ENCODE data around the gene EXOG. TPM values are rescaled to one million over a fixed set of nuclear protein-coding genes. Genes with fewer than 3 reads are reported as not detected.

Gene EXOG
- total and polyA plus RNA-seq, 10 of the 15 experiments (the other 5 are each of a cell fraction or from before 2014, with no cell fraction given) = 7.8 to 20.9 (median 19.6) TPM

GRCh38 chr3:38488949-38489348 lies 7.2 kb upstream of the EXOG start:
- Histone ChIP-seq H3K79me2 (ENCODE audit: control insufficient read depth, insufficient read depth, low read length) (no peaks in the 10 kb centered on the region), H2AFZ (ENCODE audit: control insufficient read depth, low read depth, low read length) (no peak overlapping the region), H3K27me3 (replicated peaks in 1 of 2; ENCODE audit: control insufficient read depth in 2 of 2, insufficient read depth in 2 of 2, low read length in 1 of 2) (no peaks in the 10 kb centered on the region), H3K4me2 (ENCODE audit: control insufficient read depth, insufficient read depth) (no peak overlapping the region), H3K4me3 (no peak overlapping the region), H3K27ac (ENCODE audit: control insufficient read depth, insufficient read depth) (no peak overlapping the region), H3K9me3 (replicated peaks; ENCODE audit: control insufficient read depth, insufficient read depth, low read length) (no peaks in the 10 kb centered on the region), H3K9ac (ENCODE audit: control insufficient read depth, insufficient read depth, low read length) (no peak overlapping the region), H4K20me1 (ENCODE audit: control insufficient read depth, insufficient read depth) (no peaks in the 10 kb centered on the region), H3K4me1 (ENCODE audit: control insufficient read depth, insufficient read depth, low read length) (peaks cover 9% of the 10 kb centered on the region), H3K36me3 (ENCODE audit: control insufficient read depth in 2 of 2, insufficient read depth in 2 of 2, low read length in 1 of 2) (no peaks in the 10 kb centered on the region)
- WGBS (ENCODE audit: insufficient coverage, insufficient replicate concordance, low lambda C conversion rate, missing lambda C conversion rate) = 71% methylated on average over 2 of the region's 2 CpGs
- no peak for ATAC-seq
- SMC1A ChIA-PET (ENCODE audit: uncharacterized antibody, unreplicated experiment) = interaction anchor here (2.8 kb wide), 1 partner anchor 9 kb away, joined by 6 read pairs; no protein-coding TSS in a partner anchor
- RAD21 ChIA-PET (ENCODE audit: unreplicated experiment) = no interaction called here
- in situ Hi-C loops (cut with MboI) = no loop called here
- no TSS peak for BruUV-seq (replicated peaks)
- FAIRE-seq = no peak
- intact Hi-C loops (cut with micrococcal nuclease; ENCODE audit: unreplicated experiment) = no loop called here
- DNase-seq (ENCODE audit: low read depth, low spot score) = no peak
- CTCF ChIA-PET = interaction anchor here (1.1 to 1.4 kb wide), 2 partner anchors 9 to 33 kb away, joined by 5 to 8 read pairs; no protein-coding TSS in a partner anchor
- POLR2A ChIA-PET = no interaction called here
- TF ChIP-seq BHLHE40 (IDR thresholded peaks at IDR 0.05; ENCODE audit: borderline replicate concordance in 1 of 2, low read depth in 2 of 2, low read length in 1 of 2) (no peak), WRNIP1 (IDR thresholded peaks at IDR 0.05; ENCODE audit: borderline replicate concordance, low read depth, low read length) (no peak), BMI1 (IDR thresholded peaks at IDR 0.05; ENCODE audit: borderline replicate concordance) (no peak), LARP7 (IDR thresholded peaks at IDR 0.05) (no peak), TAF1 (IDR thresholded peaks at IDR 0.05; ENCODE audit: borderline replicate concordance, low read depth, low read length) (no peak), ELK1 (IDR thresholded peaks at IDR 0.05; ENCODE audit: low read depth, low read length) (no peak), HDGF (IDR thresholded peaks at IDR 0.05) (no peak), ZBTB11 (CRISPR knock-in tag; IDR thresholded peaks at IDR 0.05) (no peak), NR2C2 (IDR thresholded peaks at IDR 0.05; ENCODE audit: borderline replicate concordance, control insufficient read depth, insufficient read length, low read depth) (no peak), ZNF274 (IDR thresholded peaks at IDR 0.05; ENCODE audit: insufficient read depth, insufficient read length) (no peak), CBX5 (IDR thresholded peaks at IDR 0.05; ENCODE audit: low read depth) (no peak), CREM (IDR thresholded peaks at IDR 0.05; ENCODE audit: low read depth) (no peak), TBL1XR1 (IDR thresholded peaks at IDR 0.05; ENCODE audit: low read depth, low read length) (no peak), BCL3 (IDR thresholded peaks at IDR 0.05; ENCODE audit: borderline replicate concordance, insufficient read depth, low read depth, low read length, poor library complexity, severe bottlenecking) (no peak), SUPT20H (IDR thresholded peaks at IDR 0.05; ENCODE audit: borderline replicate concordance, control insufficient read depth, low read depth, low read length) (no peak), PBX3 (IDR thresholded peaks at IDR 0.05; ENCODE audit: insufficient replicate concordance, low read depth, low read length) (no peak), TARDBP (IDR thresholded peaks at IDR 0.05; ENCODE audit: borderline replicate concordance) (no peak)
